ENCODE results near the gene PXMP4. TPM values are rescaled to one million over a fixed set of nuclear protein-coding genes. Genes with fewer than 3 reads are reported as not detected.
"Not testable (repeated sequence)": the region's sequence is repeated elsewhere in the genome, so short reads cannot be mapped to it uniquely, and the experiment has no call there.

Gene PXMP4
- total RNA-seq, 1 donor from 2014 or later, result 4.3 TPM

DNA sequence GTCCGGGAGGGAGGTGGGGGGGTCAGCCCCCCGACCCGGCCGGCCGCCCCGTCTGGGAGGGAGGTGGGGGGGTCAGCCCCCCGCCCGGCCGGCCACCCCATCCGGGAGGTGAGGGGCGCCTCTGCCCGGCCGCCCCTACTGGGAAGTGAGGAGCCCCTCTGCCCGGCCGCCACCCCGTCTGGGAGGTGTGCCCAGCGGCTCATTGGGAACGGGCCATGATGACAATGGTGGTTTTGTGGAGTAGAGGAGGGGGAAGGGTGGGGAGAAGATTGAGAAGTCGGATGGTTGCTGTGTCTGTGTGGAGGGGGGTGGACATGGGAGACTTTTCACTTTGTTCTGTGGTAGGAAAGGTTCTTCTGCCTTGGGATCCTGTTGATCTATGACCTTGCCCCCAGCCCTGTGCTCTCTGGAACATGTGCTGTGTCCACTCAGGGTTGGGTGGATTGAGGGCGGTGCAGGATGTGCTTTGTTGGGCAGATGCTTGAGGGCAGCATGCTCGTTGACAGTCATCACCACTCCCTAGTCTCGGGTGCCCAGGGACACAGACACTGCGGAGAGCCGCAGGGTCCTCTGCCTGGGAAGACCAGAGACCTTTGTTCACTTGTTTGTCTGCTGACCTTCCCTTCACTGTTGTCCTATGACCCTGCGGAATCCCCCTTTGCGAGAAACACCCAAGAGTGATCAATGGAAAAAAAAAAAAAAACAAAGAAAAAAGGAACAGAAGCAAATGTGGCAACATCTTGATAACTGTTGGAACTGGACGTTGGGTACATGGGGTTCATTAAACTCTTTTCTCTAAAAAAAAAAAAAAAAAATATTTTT lies 18.3 kb downstream of the PXMP4 start:
- no peak for DNase-seq

- not testable (repeated sequence) for DNase-seq
Measured at GRCh38 chr20:33700696-33701441, 19.2 kb downstream of the PXMP4 start.

- DNase-seq, result not testable (repeated sequence)
Measured at GRCh38 chr20:33698966-33699365, 21.1 kb downstream of the PXMP4 start.

GRCh38 chr20:33697129-33697528 lies 23.0 kb downstream of the PXMP4 start:
- no peak for DNase-seq

DNA sequence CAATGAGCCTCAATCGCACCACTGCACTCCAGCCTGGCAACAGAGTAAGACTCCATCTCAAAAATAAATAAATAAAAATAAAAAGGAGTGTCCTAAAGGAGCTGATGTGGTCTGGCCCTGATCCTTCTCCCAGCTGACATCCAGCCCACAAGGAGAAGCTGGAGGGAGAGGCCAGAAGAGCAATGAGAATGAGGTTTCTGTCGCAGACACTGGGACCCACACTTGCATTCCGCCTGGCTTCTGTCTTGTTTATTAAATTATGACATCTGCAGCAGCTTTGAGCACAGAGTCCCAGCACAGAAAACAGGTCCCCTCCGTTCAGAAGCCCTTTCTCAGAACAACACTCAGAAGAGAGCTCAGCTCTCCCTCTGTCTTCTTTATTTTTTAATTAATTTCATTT lies 23.7 kb downstream of the PXMP4 start:
- no peak for DNase-seq

- DNase-seq, result no peak
Measured at GRCh38 chr20:33694639-33695012, 25.5 kb downstream of the PXMP4 start.

DNA sequence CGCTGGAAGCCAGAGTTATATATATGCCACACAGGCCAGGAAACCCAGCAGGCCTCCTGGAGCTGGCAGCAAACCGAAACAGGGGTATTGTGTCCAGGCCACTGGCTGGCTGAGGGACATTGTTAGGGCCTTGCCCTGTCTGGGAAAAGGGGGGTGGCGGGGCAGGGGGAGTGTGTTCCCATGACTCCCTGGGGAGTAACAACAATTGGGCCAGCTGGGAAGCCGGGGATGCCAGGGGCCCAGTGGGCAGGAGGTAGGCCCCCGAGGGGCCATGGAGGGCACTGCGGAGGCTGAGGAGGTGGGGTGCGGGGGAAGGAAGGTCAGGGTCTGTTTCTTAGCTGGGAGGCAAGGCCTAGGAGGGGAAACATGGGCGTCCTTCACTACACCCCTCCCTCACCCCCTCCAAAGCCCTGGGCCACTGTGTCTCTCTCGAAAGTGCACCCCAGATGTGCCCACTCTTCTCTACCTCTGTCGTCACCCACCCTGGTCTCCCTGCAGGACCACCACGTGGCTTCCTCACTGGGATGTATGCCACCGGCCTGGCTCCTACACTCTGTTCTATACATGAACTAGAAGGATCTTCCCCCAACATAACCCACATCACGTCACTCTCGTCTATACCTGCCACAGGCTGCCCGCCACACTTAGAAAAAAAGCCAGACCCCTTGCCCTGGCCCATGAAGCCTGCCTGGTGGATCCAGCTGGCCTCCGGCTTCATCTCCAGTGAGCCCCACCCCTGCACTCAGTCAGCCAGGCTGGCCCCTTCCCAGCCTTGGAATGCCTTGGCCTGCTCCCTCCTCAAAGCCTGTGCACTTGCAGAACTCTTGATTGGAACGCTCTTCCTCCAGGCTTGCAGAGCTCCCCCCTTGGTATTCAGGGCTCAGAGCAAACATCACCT lies 26.1 kb downstream of the PXMP4 start:
- DNase-seq, result no peak

DNA sequence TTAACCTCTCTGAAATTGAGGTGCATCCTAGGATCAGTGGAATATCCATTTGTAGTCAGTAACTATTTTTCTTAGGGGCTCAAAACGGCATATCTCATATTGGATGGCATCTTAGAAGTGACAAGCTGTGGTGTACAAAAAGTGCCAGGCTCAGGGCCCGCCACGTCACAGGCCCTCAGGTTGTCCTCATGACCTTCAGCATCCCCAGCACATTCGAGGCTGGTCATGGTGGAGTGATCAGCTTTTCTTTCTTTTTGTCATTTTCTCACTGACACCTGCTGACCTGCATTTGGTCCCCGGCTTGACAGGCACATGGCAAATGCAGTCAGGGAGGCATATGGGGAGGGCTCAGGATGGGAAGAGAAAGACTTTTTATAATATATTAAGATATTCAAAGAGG lies 26.8 kb downstream of the PXMP4 start:
- no peak for DNase-seq

DNA sequence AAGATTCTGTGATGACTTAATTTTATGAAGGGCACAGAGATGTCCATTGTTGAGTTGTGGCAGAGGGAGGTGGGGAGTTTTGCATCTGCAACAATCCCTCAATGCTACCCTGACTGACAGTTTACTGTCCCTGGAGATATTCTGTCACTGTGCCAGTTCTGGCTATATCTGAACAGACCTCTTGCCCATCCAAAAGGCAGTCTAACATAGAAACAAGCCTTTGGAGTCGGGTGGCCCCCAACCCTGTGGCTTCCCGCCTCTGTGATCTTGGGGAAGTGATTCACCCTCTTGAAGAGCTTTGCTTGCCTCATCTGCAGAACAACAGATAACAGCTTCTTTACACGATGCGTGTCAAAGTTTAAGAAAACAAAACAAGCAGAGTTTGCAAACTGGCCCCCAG lies 30.1 kb downstream of the PXMP4 start:
- DNase-seq, result peak; percentile 69

DNA sequence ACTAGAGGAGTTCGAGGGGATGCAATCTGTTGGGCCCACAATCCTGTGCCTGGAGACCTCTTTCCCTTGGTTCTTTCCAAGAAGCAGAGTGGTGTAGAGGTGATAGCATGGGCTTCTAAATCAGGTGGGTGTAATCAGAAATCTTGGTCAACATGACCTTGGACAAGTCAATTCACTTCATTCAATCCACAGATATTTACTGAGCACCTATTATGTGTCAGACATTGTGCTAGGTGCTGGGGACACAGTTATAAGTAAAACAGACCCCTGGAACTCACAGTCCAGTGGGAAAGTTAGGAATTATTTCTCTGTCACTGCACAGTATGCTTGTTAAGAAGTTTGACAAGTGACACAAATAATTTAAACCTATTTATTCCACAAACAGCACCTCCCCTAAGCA lies 30.6 kb downstream of the PXMP4 start:
- no peak for DNase-seq

GRCh38 chr20:33688938-33689424 lies 31.1 kb downstream of the PXMP4 start:
- no peak for DNase-seq

DNA sequence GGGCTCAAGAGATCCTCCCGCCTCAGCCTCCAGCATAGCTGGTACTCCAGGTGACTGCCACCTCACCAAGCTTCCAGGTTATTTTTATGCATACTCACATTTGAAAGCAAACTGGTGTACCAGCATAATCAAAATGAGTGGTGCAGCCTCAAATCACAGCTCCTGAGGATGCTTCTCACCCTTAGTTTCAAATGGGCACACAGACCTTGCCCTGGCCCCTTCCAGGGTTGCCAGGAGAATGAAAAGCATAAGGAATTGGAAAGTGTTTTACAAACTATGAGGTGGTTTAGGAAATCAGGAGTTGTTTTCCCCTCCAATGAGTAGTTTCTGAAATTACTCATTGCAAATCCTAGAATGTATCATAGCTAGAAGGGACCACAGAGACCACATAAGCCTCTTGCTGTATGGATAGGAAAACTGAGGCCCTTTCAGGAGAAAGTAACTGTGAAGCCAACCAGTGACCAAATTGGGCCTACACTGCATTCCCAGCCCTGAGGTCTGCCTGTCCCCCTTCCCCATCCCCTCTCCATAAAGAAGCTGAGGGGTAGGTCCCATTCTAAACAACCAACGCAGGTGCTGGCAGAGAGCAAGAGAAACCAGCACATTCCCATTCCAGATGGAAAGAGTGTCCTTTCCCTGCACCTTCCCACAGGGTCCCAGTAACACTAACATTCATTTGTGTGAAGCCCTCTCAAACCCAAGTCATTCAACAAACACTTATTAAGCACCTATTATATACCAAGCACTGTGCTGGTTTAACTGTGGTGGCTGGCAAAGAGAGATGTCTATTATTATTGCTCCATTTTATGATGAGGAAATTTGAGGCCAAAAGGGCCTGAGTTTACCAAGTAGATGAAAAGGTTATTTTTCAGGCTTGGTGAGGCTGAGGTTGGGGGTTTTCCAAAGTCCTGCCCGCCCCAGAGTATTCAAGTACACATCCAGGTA lies 31.8 kb downstream of the PXMP4 start:
- no peak for DNase-seq

GRCh38 chr20:33687370-33687915 lies 32.7 kb downstream of the PXMP4 start:
- no peak for DNase-seq

DNA sequence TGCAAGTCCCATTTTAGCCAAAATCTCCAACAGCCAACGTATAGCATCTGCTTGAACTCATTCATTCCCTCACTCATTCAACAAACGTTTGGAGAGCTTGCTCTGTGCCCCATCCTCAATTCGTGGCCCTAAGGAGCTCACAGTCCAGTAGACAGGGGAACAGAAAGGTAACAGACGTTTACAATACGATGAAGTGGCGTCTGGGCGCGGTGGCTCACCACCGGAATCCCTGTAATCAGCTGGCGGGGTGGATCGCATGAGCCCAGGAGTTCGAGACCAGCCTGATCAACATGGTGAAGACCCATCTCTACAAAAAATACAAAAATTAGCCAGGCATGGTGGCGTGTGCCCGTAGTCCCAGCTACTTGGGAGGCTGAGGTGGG lies 33.1 kb downstream of the PXMP4 start:
- no peak for DNase-seq

DNA sequence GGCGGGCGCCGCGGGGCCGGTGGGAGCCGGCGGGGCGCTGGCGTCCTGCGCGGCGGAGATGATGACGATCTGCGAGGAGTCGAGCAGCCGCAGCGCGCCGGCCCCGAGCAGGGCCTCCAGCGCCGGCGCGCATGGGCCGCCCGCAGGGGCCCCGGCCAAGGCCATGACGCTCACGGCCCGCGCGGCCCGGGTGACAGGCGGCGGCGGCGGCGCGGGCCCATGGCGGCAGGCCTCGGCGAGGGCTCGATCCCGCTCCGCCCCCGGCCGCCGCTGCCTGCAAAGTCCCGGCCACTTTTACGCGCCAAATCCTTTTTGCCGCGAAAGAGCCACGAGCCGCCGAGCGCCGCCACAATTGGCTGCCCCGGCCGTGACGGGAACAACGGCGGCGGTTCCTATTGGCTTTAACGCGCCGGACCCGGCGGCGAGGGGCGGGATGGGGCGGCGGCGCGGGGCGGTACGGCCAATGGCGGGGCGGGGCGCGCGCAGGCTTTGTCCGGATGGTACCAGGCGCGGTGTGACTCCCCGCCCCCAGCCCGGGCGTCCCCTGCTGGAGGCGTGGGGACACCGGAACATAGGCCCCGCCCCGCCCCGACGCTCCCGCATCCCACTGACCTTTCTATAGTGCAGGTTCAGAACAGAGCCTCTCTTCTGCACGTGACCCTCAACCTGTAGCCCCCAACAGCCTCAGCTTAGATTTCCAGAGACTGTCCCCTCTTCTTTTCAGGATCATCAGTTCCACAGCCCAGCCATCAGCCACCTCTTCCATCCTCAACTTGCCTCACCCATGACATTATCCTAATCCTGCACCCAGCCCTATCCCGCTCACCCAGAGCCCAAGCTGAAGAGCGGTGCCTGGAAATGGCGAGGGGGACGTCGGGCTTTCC lies 33.8 kb downstream of the PXMP4 start, which contains the start of gene E2F1:
E2F1 (minus strand) TSS at position 286 of the 884 bp plus-strand sequence; CDS start at position 165, 121 bp downstream.
- peak; percentile 94 for DNase-seq

- DNase-seq, result peak; percentile 45
Measured at GRCh38 chr20:33685328-33686099, 34.6 kb downstream of the PXMP4 start.

DNA sequence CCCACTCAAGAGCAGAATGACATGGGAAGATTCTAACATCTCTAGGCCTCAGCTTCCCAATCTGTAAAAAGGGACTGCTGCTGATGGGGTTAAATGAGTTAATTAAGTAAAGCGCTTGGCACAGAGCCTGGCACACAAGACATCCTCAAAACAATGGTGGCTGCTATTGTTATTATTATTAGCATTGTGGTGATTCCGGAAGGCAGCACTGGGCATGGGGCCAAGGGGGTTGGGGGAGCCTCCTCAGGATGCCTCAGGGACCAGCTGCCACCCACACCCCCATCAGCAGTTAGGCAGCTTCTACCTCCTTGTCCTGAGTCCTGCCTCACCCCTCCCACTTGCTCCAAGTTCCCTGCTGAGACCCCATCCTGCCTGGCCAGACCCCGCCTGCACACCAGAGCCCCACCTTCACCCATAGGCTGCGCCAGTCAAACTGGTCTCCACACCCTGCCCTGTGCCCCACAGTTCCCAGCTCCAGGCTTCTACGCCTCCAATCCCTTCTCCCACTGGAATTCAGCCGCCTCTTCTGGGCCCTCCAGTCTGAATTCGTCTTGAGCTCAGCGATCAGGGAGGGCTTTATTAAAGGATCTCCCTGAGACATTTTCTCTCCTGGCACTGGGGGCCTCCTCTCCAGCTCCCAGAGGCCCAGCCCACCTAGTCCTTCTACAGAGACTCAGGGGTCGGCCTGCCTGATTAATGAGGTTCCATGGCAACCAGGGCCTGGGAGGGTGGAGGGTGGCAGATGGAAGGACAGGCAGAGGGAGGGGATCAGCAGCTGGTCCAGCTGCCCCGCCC lies 35.4 kb downstream of the PXMP4 start:
- peak; percentile 76 for DNase-seq

GRCh38 chr20:33681728-33682353 lies 38.3 kb downstream of the PXMP4 start:
- no peak for DNase-seq
